ENCODE measurements around the gene CHMP5.

GRCh38 chr9:33295571-33295970, 30.7 kb downstream of the CHMP5 start:
- TF ChIP-seq SUZ12 (IDR thresholded peaks at IDR 0.05; ENCODE audit: extremely low read depth, insufficient read depth, insufficient read length) (no peak), YY1 (IDR thresholded peaks at IDR 0.05; ENCODE audit: insufficient read depth, insufficient read length) (no peak), ZNF274 (IDR thresholded peaks at IDR 0.05; ENCODE audit: low read depth, low read length) (no peak)
